ENCODE measurements around the gene ARHGEF7.

The ARHGEF7 gene

DNA sequence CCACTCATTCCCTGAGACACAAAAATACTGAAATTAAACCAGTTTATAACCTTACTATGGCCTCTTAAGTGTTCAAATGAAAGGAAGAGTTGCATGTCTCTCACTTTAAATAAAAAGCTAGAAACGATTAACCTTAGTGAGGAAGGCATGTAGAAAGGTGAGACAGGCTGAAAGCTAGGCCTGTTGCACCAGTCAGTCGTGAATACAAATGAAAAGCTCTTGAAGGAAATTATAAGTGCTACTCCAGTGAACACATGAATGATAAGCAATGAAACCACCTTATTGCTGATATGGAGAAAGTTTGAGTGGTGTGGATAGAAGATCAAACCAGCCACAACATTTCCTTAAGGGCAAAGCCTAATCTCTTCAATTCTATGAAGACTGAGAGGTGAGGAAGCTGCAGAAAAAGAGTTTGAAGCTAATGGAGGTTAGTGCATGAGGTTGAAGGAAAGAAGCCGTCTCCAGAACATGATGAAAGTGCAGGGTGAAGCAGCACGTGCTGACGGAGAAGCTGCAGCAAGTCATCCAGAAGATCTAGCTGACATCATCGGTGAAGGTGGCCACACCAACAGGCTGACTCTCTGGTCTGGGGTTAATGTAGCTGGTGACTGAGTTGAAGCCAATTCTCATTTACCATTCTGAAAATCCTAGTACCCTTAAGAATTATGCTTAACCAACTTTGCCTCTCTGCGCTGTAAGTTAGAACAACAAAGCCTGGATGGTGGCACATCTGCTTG, 110.9 kb downstream of the ARHGEF7 start:
- no peak for DNase-seq (ENCODE audit: low spot score)

DNA sequence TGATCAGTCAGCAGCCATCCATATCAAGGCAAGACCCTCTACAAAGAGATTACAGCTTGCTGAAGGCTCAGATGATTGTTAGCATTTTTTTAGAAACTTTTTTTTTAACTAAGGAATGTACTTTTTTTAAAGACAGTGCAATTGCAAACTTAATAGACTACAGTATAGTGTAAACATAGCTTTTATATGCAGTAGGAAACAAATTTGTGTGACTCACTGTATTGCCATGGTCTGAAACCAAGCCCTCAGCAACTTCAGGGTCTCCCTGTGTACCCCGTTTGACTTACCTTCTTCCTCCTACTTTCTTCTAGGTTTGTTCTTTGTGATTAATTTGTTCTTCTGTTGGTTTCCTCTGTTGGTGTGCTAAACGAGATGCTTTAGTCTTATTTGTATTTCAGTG, 112.3 kb downstream of the ARHGEF7 start:
- DNase-seq (ENCODE audit: low spot score), result no peak

DNA sequence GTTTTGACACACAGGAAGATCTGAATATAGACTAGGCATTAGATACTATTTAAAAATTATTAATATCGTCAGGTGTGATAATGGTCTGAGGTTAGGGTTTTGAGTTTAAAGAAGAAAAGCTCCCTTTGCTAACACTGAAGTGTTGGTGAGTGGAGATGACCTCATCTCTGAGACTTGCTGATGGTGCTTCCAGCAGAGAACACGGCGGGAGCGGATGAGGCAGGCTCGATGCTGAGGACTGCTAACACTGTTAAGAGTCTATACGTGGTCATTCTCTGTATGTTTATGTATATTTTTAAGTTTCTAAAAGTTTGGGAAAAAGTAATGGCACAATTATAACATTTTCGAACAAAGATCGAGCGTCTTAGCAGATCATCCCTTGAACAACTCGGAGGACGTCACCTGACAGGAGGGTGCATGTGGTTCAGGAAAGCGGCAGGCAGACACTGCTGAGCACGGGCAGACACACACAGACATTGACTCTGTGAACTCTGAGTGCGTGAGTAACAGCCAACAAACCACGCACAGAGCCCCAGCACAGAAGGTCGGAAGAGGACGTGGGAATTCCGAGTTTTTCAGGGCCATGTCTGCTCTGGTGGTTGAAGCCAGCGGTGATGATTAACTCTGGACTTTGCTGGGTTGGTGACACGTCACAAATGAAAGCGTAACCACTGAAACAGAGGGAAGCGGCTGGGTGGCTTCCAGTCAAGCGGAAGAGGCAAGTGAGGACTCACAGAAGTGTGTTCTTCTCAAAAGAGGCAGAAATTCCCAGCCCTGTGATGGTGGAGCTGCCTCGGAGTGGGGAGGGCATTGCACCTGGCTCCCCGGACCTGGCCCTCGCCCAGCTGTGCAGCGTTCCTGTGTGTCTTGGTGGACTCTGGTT, 113.4 kb downstream of the ARHGEF7 start:
- no peak for DNase-seq (ENCODE audit: low spot score)

DNA sequence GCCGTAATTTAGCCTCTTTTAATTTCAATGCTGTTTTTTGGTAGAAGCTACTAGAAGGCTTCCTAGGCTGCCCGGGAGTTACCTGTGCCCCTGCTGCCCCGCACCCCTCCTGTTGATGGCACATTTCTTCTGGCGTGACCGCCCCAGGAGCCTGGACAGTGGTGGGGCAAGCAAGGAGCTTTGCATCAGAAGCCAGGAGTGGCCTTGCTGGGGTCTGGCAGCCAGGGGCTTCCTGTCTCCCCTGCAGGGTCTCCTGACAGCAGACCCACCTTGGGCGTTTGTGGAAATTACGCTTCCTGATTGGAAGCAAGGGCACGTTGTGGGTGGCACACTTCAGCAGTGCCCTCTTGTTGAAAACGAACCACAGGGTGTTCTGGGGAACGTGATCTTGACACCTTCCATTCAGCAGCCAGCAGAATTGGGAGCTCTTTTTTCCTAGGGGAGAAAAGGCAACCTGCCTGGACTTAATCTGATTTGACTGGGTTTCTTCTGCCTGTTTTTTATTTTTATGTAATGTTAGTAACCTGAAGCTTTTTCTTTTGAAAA, 115.3 kb downstream of the ARHGEF7 start:
- no peak for DNase-seq (ENCODE audit: low spot score)

DNA sequence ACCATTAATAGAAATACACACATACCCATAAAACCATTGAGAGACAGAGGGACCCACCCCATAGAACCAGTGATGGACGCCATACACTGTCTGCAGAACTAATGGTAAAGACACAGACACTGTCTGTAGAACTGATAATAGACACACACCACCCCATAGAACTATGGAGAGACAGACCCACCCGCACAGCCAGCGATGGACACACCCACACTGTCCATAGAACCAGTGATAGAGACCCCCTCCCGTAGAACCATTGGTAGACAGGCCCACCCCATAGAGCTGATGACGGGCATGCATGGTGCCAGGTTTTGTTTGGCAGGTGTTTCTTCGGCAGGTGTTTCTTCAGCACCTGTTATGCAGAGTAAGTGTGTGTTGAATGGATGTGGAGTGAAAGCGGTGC, 117.1 kb downstream of the ARHGEF7 start:
- no peak for DNase-seq (ENCODE audit: low spot score)

DNA sequence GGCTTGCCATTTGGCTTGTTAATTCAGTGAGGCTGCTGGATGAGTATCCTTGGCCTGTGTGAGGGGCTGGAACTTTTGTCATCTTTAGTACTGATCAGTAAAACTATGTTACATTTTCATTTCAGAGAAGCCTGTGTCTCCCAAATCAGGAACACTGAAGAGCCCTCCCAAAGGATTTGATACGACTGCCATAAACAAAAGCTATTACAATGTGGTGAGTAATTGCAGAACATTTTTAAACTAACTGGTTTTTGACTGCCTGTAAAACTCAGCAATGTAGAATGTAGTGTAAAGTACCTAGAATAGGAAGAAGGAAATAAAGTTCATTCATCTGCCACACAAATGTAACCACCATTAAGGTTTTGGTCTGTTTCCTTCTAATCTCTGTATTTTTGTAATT, 118.0 kb downstream of the ARHGEF7 start:
- no peak for DNase-seq (ENCODE audit: low spot score)

DNA sequence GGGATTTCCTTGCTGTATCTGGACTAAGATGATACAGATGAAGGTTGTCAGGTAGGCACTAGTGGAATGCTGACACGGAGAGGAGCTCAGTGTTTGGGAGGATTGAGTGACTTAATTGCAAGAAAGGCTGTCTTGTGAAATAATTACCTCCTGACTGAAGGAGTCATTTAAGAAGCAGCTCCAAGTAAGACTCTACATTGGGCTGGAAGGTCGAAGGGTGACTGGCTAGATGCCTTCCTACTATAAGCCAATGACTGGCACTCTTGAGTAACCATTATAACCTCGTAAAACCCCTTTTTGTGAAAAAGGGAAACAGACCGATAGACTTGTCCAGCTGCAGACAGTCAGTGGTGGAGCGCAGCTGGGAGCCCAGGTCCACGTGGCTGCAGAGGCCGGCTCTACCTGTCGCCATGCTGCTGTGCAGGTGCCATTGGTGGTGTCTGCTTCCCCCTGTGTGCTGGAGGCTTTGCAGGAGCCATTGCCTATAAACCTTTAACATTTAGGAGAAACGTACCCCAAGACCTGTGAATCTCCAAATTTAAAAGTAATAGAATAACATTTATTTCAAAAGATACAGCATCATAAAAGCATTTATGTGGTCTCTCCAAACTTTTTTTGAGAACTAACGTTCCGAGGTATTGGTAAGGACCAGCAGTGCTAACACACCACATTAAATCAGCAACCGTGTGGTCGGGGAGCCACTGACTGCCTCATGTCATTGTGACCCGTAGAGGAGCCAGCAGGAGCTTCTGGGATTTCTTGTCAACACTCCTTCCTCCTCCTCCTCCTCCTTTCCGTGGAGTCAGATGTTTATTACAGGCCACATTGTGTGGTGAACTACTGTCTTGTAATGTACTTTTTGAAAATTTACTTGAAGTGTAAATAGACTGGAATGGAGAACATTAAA, 124.9 kb downstream of the ARHGEF7 start:
- DNase-seq (ENCODE audit: low spot score), result no peak

DNA sequence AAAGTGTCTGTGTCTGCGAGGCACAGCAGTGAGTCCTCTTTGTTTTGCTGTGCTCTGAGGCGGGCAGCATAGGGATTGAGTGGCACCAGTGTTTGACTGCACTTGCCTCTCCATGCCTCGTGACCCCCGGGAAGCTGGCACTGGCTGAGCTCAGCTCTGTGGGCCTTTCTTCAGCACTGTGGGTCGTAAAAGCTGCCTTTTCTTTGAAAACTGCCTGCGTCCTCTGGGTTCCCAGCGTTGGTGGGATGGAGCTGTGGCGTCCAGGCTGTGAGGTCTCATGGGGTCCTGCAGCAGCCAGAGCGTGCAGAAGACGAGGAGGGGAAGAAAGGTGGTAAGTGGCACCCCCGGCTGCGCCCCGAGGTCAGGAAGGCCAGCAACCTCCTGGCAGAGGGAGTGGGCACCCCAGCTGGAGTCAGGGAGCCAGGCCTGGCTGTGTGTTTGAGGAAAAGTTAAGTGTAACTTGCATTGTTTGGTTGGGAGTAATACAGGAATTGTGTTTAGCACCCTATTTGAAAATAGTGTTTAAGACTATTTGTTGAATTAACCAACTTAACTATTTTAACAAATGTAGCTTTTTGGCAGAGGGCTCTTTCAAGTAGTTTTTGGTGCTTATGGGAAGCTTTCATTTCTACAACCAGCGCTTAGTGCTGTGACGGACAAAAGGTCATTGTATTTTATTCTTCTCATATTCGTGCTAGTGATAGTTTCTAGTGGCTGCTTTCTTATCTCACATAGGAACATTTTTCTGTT, 126.1 kb downstream of the ARHGEF7 start:
- no peak for DNase-seq (ENCODE audit: low spot score)

DNA sequence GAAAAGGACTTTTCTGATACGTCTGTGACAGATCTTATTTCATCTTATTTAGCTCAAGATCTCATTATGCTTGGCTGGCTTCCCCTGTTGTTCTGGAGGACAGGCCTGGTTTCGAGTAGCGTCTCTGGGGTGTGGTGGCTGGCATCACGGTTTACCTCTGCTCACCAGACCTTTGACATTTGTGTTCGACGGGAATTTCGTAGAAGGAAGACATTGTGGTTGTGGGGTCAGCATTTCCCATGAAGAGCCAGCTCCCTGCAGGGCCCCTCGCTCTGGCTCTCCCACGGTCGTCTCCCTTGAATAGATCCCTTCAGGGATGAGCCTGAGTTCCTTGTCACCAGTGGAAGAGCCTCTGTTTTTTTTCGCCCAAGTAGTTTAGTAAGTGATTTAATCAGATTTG, 126.8 kb downstream of the ARHGEF7 start:
- no peak for DNase-seq (ENCODE audit: low spot score)

DNA sequence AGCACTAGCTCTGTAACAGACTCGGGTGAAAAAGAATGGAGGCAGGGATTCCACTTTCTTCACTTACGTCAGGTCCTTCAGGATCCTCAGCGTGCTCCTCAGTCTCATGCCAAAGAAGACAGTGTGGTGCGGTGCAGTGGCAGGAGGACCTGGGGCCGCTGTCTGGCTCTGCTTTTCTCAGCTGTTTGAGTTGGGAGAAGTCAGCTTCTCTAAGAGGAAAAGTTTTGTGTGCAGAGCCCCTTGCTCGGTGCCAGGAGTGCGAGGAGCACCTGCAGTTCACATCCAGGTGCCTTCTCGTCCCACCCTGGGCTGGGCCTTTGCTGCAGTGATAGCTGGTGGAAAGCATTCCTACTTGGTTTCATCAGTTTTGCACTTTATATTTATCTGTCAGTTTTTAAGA, 127.5 kb downstream of the ARHGEF7 start:
- no peak for DNase-seq (ENCODE audit: low spot score)

DNA sequence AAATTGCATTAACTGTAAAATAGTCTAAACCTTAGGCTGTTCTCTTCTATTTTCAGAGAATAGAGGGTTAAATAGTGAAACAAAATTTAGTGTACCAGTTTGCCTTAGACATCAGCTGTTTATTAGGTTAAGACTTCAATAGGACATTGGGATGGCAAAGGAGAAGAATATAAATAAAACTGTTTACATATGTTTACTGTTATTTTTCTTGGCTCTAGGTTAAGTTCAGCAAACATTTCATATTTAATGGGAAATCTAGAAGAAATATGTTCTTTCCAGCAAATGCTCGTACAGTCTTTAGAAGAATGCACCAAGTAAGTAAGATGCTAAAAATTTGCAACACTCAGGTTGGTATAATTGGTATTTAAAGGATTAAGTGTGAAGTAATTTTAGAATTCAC, 128.9 kb downstream of the ARHGEF7 start:
- DNase-seq (ENCODE audit: low spot score), result no peak

DNA sequence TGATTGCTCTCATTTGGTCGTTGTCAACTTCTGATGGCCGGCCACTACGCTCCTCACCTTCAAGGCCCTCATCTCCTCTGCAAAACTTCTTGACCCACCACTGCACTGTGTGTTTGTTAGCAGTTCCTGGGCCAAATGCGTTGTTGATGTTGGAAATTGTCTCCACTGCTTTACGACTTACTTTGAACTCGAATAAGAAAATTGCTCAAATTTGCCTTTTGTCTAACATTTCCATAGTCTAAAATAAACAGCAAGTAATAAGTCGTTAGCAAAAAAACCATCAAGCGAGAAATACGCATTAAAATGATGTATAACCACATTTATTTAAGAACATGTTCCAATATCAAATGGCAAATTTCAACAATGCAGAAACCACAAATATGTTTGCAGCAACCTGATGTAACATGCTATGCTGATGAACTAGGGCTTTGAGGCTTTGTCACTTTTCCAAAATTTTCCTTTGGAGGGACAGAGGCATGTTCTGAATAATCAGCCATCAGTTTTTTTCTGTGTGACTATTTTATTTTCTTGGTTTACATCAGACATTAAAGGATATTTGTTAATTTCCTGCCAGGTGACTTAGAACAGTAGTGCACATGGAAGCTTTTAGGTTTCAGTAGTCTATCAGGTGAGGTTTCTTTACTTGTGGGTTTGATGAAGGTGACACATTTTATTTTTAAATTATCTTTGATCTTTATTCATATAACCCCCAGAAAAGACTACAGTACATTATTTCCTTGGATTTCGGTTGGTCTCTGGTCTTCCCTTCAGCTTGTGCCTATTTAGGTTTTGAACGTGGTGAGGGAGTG, 130.7 kb downstream of the ARHGEF7 start:
- no peak for DNase-seq (ENCODE audit: low spot score)

DNA sequence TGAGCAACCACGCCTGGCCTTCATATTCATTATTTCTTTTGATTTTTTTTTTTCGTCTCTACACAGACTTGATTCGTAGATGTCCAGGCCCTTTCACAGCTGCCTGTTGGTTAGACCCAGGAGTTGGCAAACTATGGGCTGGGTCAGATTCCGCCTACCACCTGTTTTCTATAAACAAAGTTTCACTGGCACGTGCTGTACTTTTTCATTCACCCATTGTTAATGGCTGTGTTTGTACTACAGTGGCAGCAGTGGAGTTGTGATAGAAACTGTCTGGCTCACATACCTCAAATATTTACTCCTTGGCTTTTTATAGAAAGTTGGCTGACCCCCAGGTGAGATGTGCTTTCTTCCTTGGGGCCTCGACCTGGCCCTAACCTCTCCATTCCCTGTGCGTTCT, 132.4 kb downstream of the ARHGEF7 start:
- no peak for DNase-seq (ENCODE audit: low spot score)

DNA sequence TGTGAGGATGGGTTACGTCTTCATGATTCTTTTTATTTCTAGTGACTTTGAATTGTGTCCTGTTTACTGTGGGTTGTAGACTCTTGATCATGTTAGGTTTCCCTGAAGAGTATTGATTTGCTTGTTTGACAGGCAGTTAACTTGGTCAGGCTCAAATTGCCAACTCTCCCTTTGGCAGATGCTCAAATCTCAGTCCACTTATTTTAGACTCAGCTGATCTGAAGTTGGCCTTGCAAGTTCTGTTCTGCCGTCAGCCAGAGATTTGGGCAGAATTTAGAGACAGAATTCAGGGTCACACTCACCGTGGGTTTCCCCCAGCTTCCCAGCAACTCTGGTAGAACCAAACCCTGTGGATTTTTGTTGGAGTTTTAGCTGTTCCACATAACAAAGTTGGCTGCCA, 133.7 kb downstream of the ARHGEF7 start:
- DNase-seq (ENCODE audit: low spot score), result no peak

DNA sequence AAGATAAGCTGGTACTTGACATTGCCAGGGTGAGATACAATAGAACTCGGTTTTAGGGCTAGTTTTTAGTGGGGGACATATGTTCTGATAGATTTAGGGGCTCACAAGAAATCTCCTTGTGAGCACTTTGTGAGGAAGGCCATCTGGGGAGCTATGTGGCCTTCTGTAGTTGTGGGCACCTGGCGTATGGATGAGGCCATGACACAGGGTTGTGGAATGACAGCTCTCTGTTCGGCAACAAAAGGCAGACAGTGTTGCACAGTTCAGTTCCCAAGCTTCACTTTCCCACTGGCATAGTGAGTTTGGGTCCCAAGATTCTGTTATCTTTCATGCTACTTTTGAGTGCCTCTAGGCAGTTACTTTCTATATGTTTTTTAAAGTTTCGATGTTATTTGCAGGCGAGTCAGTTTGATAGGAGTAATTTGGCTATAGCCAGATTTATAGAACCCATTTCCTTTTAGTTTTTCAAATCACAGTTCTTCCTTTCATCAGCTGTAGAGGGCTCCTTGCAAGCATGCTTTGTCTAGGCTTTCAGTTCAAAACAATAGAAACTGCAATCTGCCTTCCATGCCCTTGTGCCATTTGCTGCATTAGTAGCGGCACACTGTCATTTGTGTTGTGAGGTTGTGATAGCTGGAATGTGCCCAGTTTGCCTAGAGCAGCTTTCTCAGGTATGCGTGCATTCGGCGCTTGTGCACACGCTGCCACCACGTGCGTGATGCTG, 134.7 kb downstream of the ARHGEF7 start:
- DNase-seq (ENCODE audit: low spot score), result no peak

DNA sequence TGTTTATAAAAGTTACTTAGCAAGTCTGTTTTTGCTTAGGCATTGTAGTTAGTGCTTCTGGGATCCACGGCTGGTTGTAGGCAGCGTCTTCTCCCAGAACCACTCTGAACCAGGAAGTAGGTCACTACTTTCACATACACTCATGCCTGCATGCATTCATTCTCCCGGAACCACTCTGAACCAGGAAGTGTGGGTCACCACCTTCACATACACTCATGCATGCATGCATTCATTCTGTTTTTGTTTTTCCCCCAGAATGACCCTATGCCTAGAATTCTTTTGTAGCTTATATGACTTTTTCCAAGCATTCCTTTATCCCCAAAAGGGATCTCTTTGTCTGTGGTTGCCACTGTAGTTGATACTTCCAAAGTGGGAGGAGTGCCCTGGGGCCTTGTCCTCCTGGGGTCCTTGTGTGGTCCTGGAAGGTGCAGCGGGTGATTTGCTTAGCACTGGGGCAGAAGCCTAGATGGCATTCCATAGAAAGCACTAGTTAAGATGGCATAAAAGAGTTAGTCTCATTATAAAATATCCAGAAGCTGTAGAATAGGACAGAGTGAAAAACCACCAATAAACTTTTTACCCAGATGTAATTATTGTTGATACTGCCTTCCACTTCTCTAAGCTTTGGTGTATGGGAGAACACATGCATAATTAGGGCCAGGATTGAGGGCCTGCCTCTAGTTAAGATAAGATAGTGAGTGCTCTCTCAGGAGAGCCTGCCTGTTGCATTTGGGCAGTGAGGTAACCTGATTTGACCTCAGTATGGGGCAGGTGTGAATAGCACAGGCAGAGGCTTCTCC, 136.7 kb downstream of the ARHGEF7 start:
- DNase-seq (ENCODE audit: low spot score), result no peak

DNA sequence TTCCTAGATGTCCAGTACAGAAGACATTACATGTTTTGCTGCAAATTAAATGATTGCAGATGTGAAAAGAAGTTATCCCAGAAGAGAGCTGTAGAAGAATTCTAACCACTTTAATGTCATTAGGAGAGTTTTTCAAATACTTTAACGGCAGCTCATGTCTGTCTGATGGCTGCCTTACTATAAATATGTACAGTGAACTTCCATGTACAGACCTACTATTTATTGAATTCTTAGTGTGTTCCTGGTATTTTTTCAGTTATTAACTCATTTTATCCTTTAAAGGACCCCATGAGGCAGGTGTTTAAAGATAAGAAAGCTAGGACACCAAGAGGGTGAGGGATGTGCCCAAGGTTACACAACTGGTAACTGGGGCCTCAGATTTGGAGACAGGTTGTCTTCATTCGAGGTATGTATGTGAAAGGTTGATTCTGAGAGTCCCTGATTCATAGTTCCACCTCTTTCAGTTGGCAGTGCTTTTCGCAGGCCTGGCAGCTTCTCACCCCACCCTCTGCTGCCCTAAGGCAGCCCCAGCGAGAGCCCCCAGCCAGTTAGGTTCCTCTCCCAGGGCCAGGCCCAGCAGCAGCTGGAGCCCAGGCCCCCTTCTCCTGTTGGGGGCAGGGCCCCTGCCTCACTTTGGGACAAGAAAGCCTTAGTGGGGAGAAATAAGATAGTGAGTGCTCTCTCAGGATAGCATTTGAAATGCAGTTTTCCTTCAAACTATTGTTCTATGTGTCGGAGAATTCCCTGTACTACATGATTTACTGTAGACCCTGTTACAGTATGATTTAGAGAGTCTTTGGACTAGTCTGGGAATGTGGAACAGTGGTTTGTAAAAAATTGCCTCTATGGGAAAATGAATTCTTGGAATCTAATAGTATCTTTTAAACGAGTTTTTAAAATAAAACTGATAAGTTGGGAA, 137.6 kb downstream of the ARHGEF7 start:
- no peak for DNase-seq (ENCODE audit: low spot score)

DNA sequence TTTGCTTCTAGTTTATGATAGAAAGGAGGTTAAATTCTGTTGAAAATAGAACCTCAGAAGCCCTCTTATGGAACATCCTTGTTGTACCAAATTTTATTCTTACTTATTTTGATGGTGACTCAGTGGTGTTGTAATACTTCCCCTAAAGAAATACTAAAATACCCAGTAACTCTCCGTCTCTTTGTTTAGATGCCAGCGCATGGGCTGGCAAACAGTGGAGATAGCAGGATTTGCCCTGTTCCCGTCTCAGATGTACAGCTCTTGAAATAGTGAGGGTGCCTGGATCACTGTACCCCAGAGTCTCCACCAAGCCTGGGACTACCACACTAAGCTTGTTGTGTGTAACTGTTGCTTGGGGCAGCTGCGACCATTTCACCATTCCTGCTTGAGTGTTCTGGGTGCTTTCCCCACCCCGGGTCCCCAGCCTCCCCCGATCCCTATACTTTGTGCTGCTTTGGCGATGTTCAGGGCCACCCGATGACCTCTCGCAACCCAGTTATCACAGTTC, 138.3 kb downstream of the ARHGEF7 start:
- no peak for DNase-seq (ENCODE audit: low spot score)

All from SW480 (cell line).